Naive B cell (primary cell): Measurements from ENCODE around the gene ACD. TPM values are rescaled to one million over a fixed set of nuclear protein-coding genes. Genes with fewer than 3 reads are reported as not detected.

Source experiments
- ATAC-seq, 2 donors: fragments of 150-1000 bp; cut with Tn5 transposase; 2 replicates each; pipeline ENCODE4 v1.10.0; 2021; ENCODE audit warnings: low read depth in 2 of 2, mild to moderate bottlenecking in 2 of 2, moderate library complexity in 2 of 2
- DNase-seq: peaks from one replicate; pipeline ENCODE4 v3.0.0; 2022
- H3K27ac Mint-ChIP-seq, 6 donors: one replicate each; pipeline ENCODE4 v1.8.0; 2020 to 2022; ENCODE audit warnings: mild to moderate bottlenecking in 6 of 6, mixed read lengths in 6 of 6, moderate library complexity in 5 of 6, inconsistent platforms in 2 of 6
- H3K27me3 Mint-ChIP-seq, 3 donors: one replicate each; pipeline ENCODE4 v1.8.0; 2021 to 2022; ENCODE audit warnings: mixed read lengths in 3 of 3, mild to moderate bottlenecking in 1 of 3
- H3K36me3 Mint-ChIP-seq, 2 donors: one replicate each; pipeline ENCODE4 v1.8.0; 2020 to 2022; ENCODE audit warnings: mixed read lengths in 2 of 2, inconsistent platforms in 1 of 2, mild to moderate bottlenecking in 1 of 2
- H3K4me1 Mint-ChIP-seq, 3 donors: one replicate each; pipeline ENCODE4 v1.8.0; 2020 to 2022; ENCODE audit warnings: mixed read lengths in 3 of 3, inconsistent platforms in 1 of 3, mild to moderate bottlenecking in 1 of 3, moderate library complexity in 1 of 3
- H3K4me3 Mint-ChIP-seq, 8 donors: one replicate each; pipeline ENCODE4 v1.8.0; 2020 to 2022; ENCODE audit warnings: mild to moderate bottlenecking in 8 of 8, mixed read lengths in 8 of 8, moderate library complexity in 8 of 8, inconsistent platforms in 2 of 8
- H3K9me3 Mint-ChIP-seq, 7 donors: one replicate each; pipeline ENCODE4 v1.8.0; 2020 to 2022; ENCODE audit warnings: mixed read lengths in 7 of 7, mild to moderate bottlenecking in 5 of 7, inconsistent platforms in 2 of 7, moderate library complexity in 1 of 7
- polyA plus RNA-seq, 6 donors: library from polyadenylated mRNA; unstranded; fragments of 300-500 nt; fragmentation: Illumina TruSeq; gene quantifications; one replicate each; pipeline ENCODE4 v1.2.3, GENCODE V29; 2021; ENCODE audit warnings: low read depth in 6 of 6

The ACD gene
- polyA plus RNA-seq, 6 donors from 2014 or later, result 31.3 to 52.8 (median 35.5) TPM

- H3K36me3 Mint-ChIP-seq, result no peaks in the 10 kb centered on the region
- H3K27me3 Mint-ChIP-seq, result no peaks in the 10 kb centered on the region
- no peaks in the 10 kb centered on the region for H3K9me3 Mint-ChIP-seq
- peaks cover 45 to 65% (median 53%) of the 10 kb centered on the region in 3 donors for H3K4me1 Mint-ChIP-seq
- no peak for DNase-seq
- peak overlapping the region in 3 of 8 donors; percentile 0 to 78 (median 25) for H3K4me3 Mint-ChIP-seq
- ATAC-seq, result no peak
- peak overlapping the region in 3 of 6 donors; percentile 33 to 84 (median 77) for H3K27ac Mint-ChIP-seq
These were observed 3.8 kb upstream of the ACD start for GRCh38 chr16:67663877-67664222.

GRCh38 chr16:67663151-67663876, 3.3 kb upstream of the ACD start:
- Mint-ChIP-seq H3K27ac (peak overlapping the region in 3 of 6 donors; percentile 9 to 77 (median 33)), H3K4me1 (peaks cover 42 to 65% (median 53%) of the 10 kb centered on the region in 3 donors)

GRCh38 chr16:67662653-67663010, 2.6 kb upstream of the ACD start:
- H3K27ac Mint-ChIP-seq, result no peak overlapping the region
- ATAC-seq, result no peak
- DNase-seq, result no peak
- H3K9me3 Mint-ChIP-seq, result no peaks in the 10 kb centered on the region
- H3K4me3 Mint-ChIP-seq, result peak overlapping the region in 2 of 8 donors; percentile 41 to 100
- no peaks in the 10 kb centered on the region for H3K36me3 Mint-ChIP-seq
- no peaks in the 10 kb centered on the region for H3K27me3 Mint-ChIP-seq
- H3K4me1 Mint-ChIP-seq, result peaks cover 38 to 65% (median 52%) of the 10 kb centered on the region in 3 donors

More at GRCh38 chr16:67663151-67663876, 3.3 kb upstream of the ACD start:
- DNase-seq, result no peak
- Mint-ChIP-seq H3K36me3 (no peaks in the 10 kb centered on the region), H3K9me3 (no peaks in the 10 kb centered on the region), H3K27me3 (no peaks in the 10 kb centered on the region), H3K4me3 (peak overlapping the region in 3 of 8 donors; percentile 20 to 100 (median 25))
- no peak for ATAC-seq

GRCh38 chr16:67661886-67662652, 2.0 kb upstream of the ACD start:
- Mint-ChIP-seq H3K36me3 (no peaks in the 10 kb centered on the region), H3K4me1 (peaks cover 36 to 60% (median 46%) of the 10 kb centered on the region in 3 donors), H3K4me3 (peak overlapping the region in 7 of 8 donors; percentile 85 to 100 (median 93)), H3K9me3 (no peaks in the 10 kb centered on the region), H3K27ac (peak overlapping the region in 5 of 6 donors; percentile 38 to 98 (median 93)), H3K27me3 (no peaks in the 10 kb centered on the region)
- no peak for ATAC-seq
- DNase-seq, result no peak

- Mint-ChIP-seq H3K9me3 (no peaks in the 10 kb centered on the region), H3K4me3 (peak overlapping the region; percentile 85 to 100 (median 92)), H3K36me3 (no peaks in the 10 kb centered on the region), H3K27me3 (no peaks in the 10 kb centered on the region), H3K27ac (peak overlapping the region; percentile 93 to 98 (median 96)), H3K4me1 (peaks cover 31 to 51% (median 42%) of the 10 kb centered on the region in 3 donors)
- no peak for ATAC-seq
- no peak for DNase-seq
These were observed 1.2 kb upstream of the ACD start for GRCh38 chr16:67661101-67661761.

- peaks cover 32 to 51% (median 38%) of the 10 kb centered on the region in 3 donors for H3K4me1 Mint-ChIP-seq
- no peaks in the 10 kb centered on the region for H3K9me3 Mint-ChIP-seq
- no peaks in the 10 kb centered on the region for H3K27me3 Mint-ChIP-seq
- ATAC-seq (peak; percentile 86), DNase-seq (peak; percentile 97)
- peak within 1 kb of the TSS; percentile 94 to 99 (median 98) for H3K27ac Mint-ChIP-seq
- H3K4me3 Mint-ChIP-seq, result peak within 1 kb of the TSS; percentile 92 to 100 (median 94)
- peaks cover 0 to 3% of the 10 kb centered on the region in 2 donors for H3K36me3 Mint-ChIP-seq
These were observed 536 bp upstream of the ACD start, which contains the start of gene PARD6A for GRCh38 chr16:67660564-67661028. TSS of gene PARD6A (plus strand) at chr16:67660960. CDS start at chr16:67661039, 79 bp downstream.

- H3K36me3 Mint-ChIP-seq, result peaks cover 0 to 8% of the 10 kb centered on the region in 2 donors
- H3K27me3 Mint-ChIP-seq, result no peaks in the 10 kb centered on the region
- ATAC-seq (no peak), DNase-seq (no peak)
- H3K27ac Mint-ChIP-seq, result peak overlapping the region in 4 of 6 donors; percentile 54 to 98 (median 85)
- no peaks in the 10 kb centered on the region for H3K9me3 Mint-ChIP-seq
- H3K4me1 Mint-ChIP-seq, result peaks cover 24 to 41% (median 30%) of the 10 kb centered on the region in 3 donors
- peak overlapping the region; percentile 92 to 100 (median 94) for H3K4me3 Mint-ChIP-seq
These were observed 998 bp downstream of the ACD start for GRCh38 chr16:67658849-67659674.

GRCh38 chr16:67657751-67658518, 2.1 kb downstream of the ACD start:
- Mint-ChIP-seq H3K27ac (no peak overlapping the region), H3K9me3 (no peaks in the 10 kb centered on the region), H3K36me3 (peaks cover 0 to 8% of the 10 kb centered on the region in 2 donors), H3K27me3 (no peaks in the 10 kb centered on the region), H3K4me3 (peak overlapping the region in 7 of 8 donors; percentile 5 to 100 (median 92)), H3K4me1 (peaks cover 22 to 34% (median 30%) of the 10 kb centered on the region in 3 donors)
- DNase-seq (no peak), ATAC-seq (no peak)

- peak overlapping the region in 4 of 8 donors; percentile 21 to 44 (median 34) for H3K4me3 Mint-ChIP-seq
- no peak overlapping the region for H3K27ac Mint-ChIP-seq
- H3K27me3 Mint-ChIP-seq, result no peaks in the 10 kb centered on the region
- peaks cover 0 to 8% of the 10 kb centered on the region in 2 donors for H3K36me3 Mint-ChIP-seq
- H3K9me3 Mint-ChIP-seq, result no peaks in the 10 kb centered on the region
- DNase-seq (no peak), ATAC-seq (no peak)
- peaks cover 23 to 33% (median 29%) of the 10 kb centered on the region in 3 donors for H3K4me1 Mint-ChIP-seq
These were observed 2.9 kb downstream of the ACD start for GRCh38 chr16:67657017-67657608.

GRCh38 chr16:67656344-67657016, 3.6 kb downstream of the ACD start:
- H3K36me3 Mint-ChIP-seq, result peaks cover 0 to 8% of the 10 kb centered on the region in 2 donors
- H3K4me3 Mint-ChIP-seq, result no peak overlapping the region
- no peaks in the 10 kb centered on the region for H3K27me3 Mint-ChIP-seq
- no peak for ATAC-seq
- peaks cover 22 to 35% (median 25%) of the 10 kb centered on the region in 3 donors for H3K4me1 Mint-ChIP-seq
- no peaks in the 10 kb centered on the region for H3K9me3 Mint-ChIP-seq
- H3K27ac Mint-ChIP-seq, result peak overlapping the region in 1 of 6 donors; percentile 75
- no peak for DNase-seq

- no peak for DNase-seq
- H3K4me1 Mint-ChIP-seq, result peaks cover 20 to 36% (median 26%) of the 10 kb centered on the region in 3 donors
- peaks cover 3 to 17% of the 10 kb centered on the region in 2 donors for H3K36me3 Mint-ChIP-seq
- H3K4me3 Mint-ChIP-seq, result peak overlapping the region in 1 of 8 donors; percentile 26
- H3K27me3 Mint-ChIP-seq, result no peaks in the 10 kb centered on the region
- no peak for ATAC-seq
- no peaks in the 10 kb centered on the region for H3K9me3 Mint-ChIP-seq
- peak overlapping the region in 4 of 6 donors; percentile 75 to 89 (median 81) for H3K27ac Mint-ChIP-seq
These were observed 4.7 kb downstream of the ACD start for GRCh38 chr16:67655363-67655762.
